Panc1 (cell line): Measurements from ENCODE around the gene FRMD1. TPM values are rescaled to one million over a fixed set of nuclear protein-coding genes. Genes with fewer than 3 reads are reported as not detected.

Experiments used
- ATAC-seq: fragments of 200-7000 bp; cut with Tn5 transposase; 2 replicates; pipeline ENCODE4 v1.9.1; 2020; ENCODE audit warnings: mild to moderate bottlenecking, moderate library complexity
- BruUV-seq: library from RNA; stranded (reverse); fragments of 400-500 nt; replicated peaks from 2 replicates; lab custom pipeline; 2021; lab: Mats Ljungman, UMichigan
- CTCF ChIA-PET: fragments of 300-600 bp; sonication (Branson Sonifier 250); formaldehyde crosslinking; loops from one replicate; lab custom pipeline; 2022; ENCODE audit warnings: antibody characterized with exemption; lab: Charles Lee
- POLR2A ChIA-PET: fragments of 300-600 bp; sonication (Branson Sonifier 250); formaldehyde crosslinking; loops from one replicate; lab custom pipeline; 2022; ENCODE audit warnings: antibody characterized with exemption; lab: Charles Lee
- DNase-seq: peaks from one replicate; pipeline ENCODE4 v3.0.0-alpha.2; 2010; ENCODE audit warnings: low read depth, low spot score
- H3K27ac ChIP-seq: 2 replicates; pipeline ENCODE4 v1.5.1; 2011; ENCODE audit warnings: mild to moderate bottlenecking, low read length, inconsistent platforms
- H3K27me3 ChIP-seq: fragments of 200-500 bp; sonication (Bioruptor generic); 2 replicates; pipeline ENCODE4 v1.6.0; 2014; ENCODE audit warnings: low read length, inconsistent platforms; ENCODE audit not compliant: control insufficient read depth, insufficient read depth
- H3K36me3 ChIP-seq: fragments of 200-500 bp; sonication (Bioruptor generic); 2 replicates; pipeline ENCODE4 v1.5.1; 2014; ENCODE audit warnings: inconsistent platforms, mild to moderate bottlenecking, low read length, moderate library complexity; ENCODE audit not compliant: control insufficient read depth, insufficient read depth
- H3K4me1 ChIP-seq: 2 replicates; pipeline ENCODE4 v1.5.1; 2011; ENCODE audit warnings: inconsistent platforms, mild to moderate bottlenecking, low read length, moderate library complexity; ENCODE audit not compliant: control insufficient read depth, insufficient read depth
- H3K4me3 ChIP-seq, 2 experiments: 2 replicates each; pipeline ENCODE4 v1.5.1; 2011 to 2012; ENCODE audit warnings: low read depth in 2 of 2, low read length in 2 of 2, mild to moderate bottlenecking in 2 of 2, inconsistent platforms in 1 of 2, moderate library complexity in 1 of 2
- H3K9me3 ChIP-seq: fragments of 200-500 bp; sonication (Bioruptor generic); 2 replicates; pipeline ENCODE4 v1.5.1; 2014; ENCODE audit warnings: low read depth, mild to moderate bottlenecking, inconsistent platforms, low read length, moderate library complexity; ENCODE audit not compliant: control insufficient read depth, insufficient read depth
- CTCF ChIP-seq: fragments of 450-650 bp; IDR thresholded peaks from 2 replicates; pipeline ENCODE4 v1.5.1; 2017; ENCODE audit warnings: mild to moderate bottlenecking
- POLR2AphosphoS5 ChIP-seq: IDR thresholded peaks from 2 replicates; pipeline ENCODE4 v1.6.1; 2012; ENCODE audit warnings: mild to moderate bottlenecking, low read depth, low read length, moderate library complexity
- REST ChIP-seq, 2 experiments: IDR thresholded peaks; 2 replicates each; pipeline ENCODE4 v1.6.1; 2011 to 2012; ENCODE audit warnings: low read depth in 2 of 2, control low read depth in 1 of 2, low read length in 1 of 2, mild to moderate bottlenecking in 1 of 2, moderate library complexity in 1 of 2; ENCODE audit not compliant: insufficient read depth in 1 of 2
- SIN3A ChIP-seq: IDR thresholded peaks from 2 replicates; pipeline ENCODE4 v1.6.1; 2012; ENCODE audit warnings: low read depth, mild to moderate bottlenecking, low read length, moderate library complexity, borderline replicate concordance; ENCODE audit not compliant: insufficient read depth
- TCF7L2 ChIP-seq: IDR thresholded peaks from 2 replicates; pipeline ENCODE4 v1.6.1; 2011; ENCODE audit warnings: mild to moderate bottlenecking, low read depth, low read length, inconsistent platforms
- in situ Hi-C: cut with HindIII; loops from 2 replicates; pipeline ENCODE4 v1.10.0; 2016; ENCODE audit warnings: low sequenced_read_pairs, low pct_unique_long_range_greater_than_20kb
- intact Hi-C: fragments of 100-400 bp; cut with micrococcal nuclease; formaldehyde crosslinking; loops from one replicate; pipeline ENCODE4 v1.10.0; 2022; ENCODE audit not compliant: unreplicated experiment
- total RNA-seq: library from RNA; stranded (reverse); gene quantifications from one replicate; pipeline ENCODE4 v1.2.1, GENCODE V29; 2021; ENCODE audit not compliant: unreplicated experiment

The FRMD1 gene
- total RNA-seq, 1 experiment from 2014 or later = 0.15 TPM

- Histone ChIP-seq H3K27me3 (no peaks in the 10 kb centered on the region; the same call in 1 of the 2 replicates), H3K4me1 (peaks cover 3% of the 10 kb centered on the region), H3K27ac (no peak overlapping the region), H3K4me3 (no peak overlapping the region), H3K36me3 (no peaks in the 10 kb centered on the region), H3K9me3 (no peaks in the 10 kb centered on the region)
- no peak for TF ChIP-seq POLR2AphosphoS5
- no peak for TF ChIP-seq SIN3A
- no peak for TF ChIP-seq TCF7L2
- TF ChIP-seq REST (IDR thresholded peaks at IDR 0.05; ENCODE audit: insufficient read depth in 1 of 2, low read depth in 2 of 2, low read length in 1 of 2) = no peak
- TF ChIP-seq CTCF = no peak; the same call in 1 of the 2 replicates
- ATAC-seq (peak; percentile 58; the same call in 1 of the 2 replicates), DNase-seq (no peak)
- no TSS peak for BruUV-seq
- ChIA-PET POLR2A (no interaction called here), CTCF (interaction anchor here (0.6 kb wide), 1 partner anchor 127 kb away, joined by 3 read pairs; no protein-coding TSS in a partner anchor)
- intact Hi-C loops (no loop called here), in situ Hi-C loops (no loop called here)
Measured at GRCh38 chr6:168071620-168072019, 7.4 kb downstream of the FRMD1 start.

- intact Hi-C loops = no loop called here
- H3K9me3 ChIP-seq = no peaks in the 10 kb centered on the region
- no TSS peak for BruUV-seq
Measured at GRCh38 chr6:168070804-168071203, 8.2 kb downstream of the FRMD1 start.

More at GRCh38 chr6:168070804-168071203, 8.2 kb downstream of the FRMD1 start:
- in situ Hi-C loops = no loop called here
- peaks cover 3% of the 10 kb centered on the region for H3K4me1 ChIP-seq
- POLR2A ChIA-PET = no interaction called here
- no peaks in the 10 kb centered on the region; the same call in 1 of the 2 replicates for H3K27me3 ChIP-seq
- DNase-seq (no peak), ATAC-seq (peak; percentile 31; the same call in 1 of the 2 replicates)
- H3K4me3 ChIP-seq = no peak overlapping the region
- TF ChIP-seq SIN3A (no peak), TCF7L2 (no peak), REST (IDR thresholded peaks at IDR 0.05; ENCODE audit: insufficient read depth in 1 of 2, low read depth in 2 of 2, low read length in 1 of 2) (no peak), POLR2AphosphoS5 (no peak), CTCF (no peak)
- no peak overlapping the region for H3K27ac ChIP-seq
- no peaks in the 10 kb centered on the region for H3K36me3 ChIP-seq
- CTCF ChIA-PET = no interaction called here
